DMS 273 (cell line): ENCODE results near the gene DENND5B.
"Not testable (repeated sequence)": the region's sequence is repeated elsewhere in the genome, so short reads cannot be mapped to it uniquely, and the experiment has no call there.

ENCODE experiments used
- DNase-seq: peaks from one replicate; lab custom pipeline; 2025; ENCODE audit not compliant: unreplicated experiment; lab: John Stamatoyannopoulos, UW

The DENND5B gene

GRCh38 chr12:31508436-31509150 lies 82.3 kb downstream of the DENND5B start:
- no peak for DNase-seq

GRCh38 chr12:31507966-31508365 lies 83.0 kb downstream of the DENND5B start:
- no peak for DNase-seq

DNA sequence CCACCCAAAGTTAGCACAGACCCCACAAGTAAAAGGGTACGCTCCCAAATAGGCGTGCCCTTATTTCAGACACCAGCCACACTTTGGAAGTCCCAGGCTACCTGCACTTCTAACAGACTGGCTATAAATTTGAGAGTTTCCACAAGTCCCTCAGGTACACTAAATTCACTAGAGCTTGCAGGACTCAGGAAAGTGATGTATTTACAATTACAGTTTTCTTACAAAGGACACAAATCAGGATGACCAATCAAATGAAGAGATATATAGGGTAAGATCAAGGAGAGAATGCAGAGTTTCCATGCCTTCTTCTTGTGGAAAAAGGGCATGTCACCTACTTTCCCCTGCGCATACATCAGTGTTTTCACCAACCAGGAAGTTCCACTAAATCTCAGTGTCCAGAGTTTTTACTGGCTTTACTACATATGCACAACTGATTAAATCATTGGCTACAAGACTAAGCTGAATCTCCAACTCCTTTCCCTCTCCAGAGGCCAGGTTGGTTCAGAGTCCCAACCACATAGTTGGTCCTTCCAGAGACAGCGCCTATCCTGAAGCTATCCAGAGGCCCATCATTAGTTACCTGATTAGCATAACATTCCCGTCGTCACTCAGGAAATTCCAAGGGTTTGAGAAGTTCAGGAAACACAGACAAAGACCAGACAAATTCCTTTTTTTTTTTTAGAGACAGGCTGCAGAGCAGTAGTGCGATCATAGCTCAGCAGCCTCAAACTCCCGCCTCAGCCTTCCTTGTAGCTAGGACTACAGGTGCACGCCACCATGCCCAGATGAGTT lies 84.2 kb downstream of the DENND5B start:
- no peak for DNase-seq

GRCh38 chr12:31504625-31505222 lies 86.2 kb downstream of the DENND5B start:
- no peak for DNase-seq

- DNase-seq: not testable (repeated sequence)
Measured at GRCh38 chr12:31501014-31501413, 89.9 kb downstream of the DENND5B start.

DNA sequence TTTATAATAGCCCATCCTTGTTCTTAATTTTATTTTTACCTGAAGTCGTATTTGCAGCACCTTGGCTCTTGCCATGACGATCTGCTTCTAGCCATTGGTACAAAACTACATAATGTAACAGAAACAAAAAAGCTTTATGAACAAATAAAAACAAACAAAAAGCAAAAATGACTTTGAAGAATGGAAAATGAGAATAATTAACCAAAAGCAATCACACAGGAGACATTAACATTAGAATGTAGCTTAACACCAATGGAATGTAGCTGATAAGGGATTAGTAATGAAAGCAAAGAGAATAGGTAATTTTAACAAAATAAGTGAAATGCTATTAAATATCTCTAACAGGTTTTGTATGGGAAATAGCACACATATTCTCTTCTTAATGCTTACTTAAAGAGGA lies 91.4 kb downstream of the DENND5B start:
- DNase-seq: no peak

- no peak for DNase-seq
Measured at GRCh38 chr12:31498424-31498823, 92.5 kb downstream of the DENND5B start.

- DNase-seq: no peak
Measured at GRCh38 chr12:31496257-31496656, 94.7 kb downstream of the DENND5B start.

- DNase-seq: no peak
Measured at GRCh38 chr12:31494455-31494854, 96.5 kb downstream of the DENND5B start.

- no peak for DNase-seq
Measured at GRCh38 chr12:31492599-31493196, 98.2 kb downstream of the DENND5B start.

- DNase-seq: peak; percentile 6
Measured at GRCh38 chr12:31491841-31492598, 98.9 kb downstream of the DENND5B start.

DNA sequence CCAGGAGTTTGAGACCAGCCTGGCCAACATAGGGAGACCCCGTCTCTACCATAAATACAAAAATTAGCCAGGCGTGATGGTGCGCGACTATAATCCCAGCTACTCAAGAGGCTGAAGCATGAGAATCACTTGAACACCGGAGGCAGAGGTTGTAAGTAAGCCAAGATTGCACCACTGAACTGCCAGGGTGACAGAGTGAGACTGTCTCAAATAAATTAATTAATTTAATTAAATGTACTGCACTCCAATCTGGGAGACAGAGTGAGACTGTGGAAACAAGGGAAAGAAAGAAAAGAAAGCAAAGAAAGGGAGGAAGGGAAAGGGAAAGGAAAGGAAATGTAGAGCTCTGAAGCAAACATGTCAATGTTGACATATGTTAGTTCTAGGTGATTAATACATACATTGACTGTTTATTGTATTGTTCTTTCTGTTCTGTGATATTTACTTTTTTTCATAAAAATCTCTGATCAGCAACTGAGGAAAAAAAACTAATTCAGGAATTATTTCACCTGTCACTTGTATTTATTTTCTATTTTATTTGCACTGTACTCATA lies 99.6 kb downstream of the DENND5B start:
- DNase-seq: no peak

DNA sequence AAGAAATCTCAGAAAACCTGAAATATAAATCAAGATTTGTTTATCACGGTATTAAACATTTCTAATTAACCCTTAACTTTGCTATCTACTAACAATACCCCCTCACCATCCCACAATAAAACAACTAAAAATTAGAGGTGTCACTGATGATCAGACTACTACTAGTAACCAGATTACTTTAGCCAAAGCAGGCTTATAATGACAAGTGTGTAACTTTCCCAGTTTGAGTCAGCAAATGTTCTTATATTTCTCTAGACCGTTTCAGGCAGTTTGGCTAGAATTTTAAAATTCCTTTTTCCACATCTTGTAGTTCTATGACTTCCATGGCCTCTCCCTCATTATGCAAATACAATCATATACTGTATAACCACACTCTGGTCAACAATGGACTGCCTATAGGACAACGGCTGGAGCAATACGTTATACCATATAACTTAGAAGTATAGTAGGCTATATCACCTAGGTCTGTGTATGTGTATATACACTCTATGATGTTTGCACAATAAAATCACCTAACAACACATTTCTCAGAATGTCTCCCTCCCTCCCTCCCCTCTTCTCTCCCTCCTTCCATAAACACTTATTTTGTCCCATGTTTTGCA lies 102.1 kb downstream of the DENND5B start:
- no peak for DNase-seq

DNA sequence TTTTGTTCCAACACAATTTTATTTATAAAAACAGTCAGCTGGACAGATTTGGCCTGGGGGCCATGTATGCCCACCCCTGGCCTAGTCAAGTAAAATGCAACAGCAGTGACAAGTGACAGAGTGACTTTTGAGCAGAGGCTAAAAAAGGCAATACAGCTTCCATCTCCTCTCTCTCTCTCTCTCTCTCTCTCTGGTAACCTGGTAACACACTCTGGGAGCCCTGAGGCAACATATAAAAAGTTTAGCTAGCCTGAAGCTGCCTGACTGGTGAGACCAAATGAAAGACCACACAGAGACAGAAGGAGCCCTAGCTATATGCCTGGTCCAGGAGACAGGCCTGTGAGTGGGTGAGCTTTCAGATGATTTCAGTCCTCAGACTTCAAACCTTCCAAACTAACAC lies 105.4 kb downstream of the DENND5B start:
- no peak for DNase-seq

GRCh38 chr12:31482816-31483215 lies 108.1 kb downstream of the DENND5B start:
- DNase-seq: no peak

DNA sequence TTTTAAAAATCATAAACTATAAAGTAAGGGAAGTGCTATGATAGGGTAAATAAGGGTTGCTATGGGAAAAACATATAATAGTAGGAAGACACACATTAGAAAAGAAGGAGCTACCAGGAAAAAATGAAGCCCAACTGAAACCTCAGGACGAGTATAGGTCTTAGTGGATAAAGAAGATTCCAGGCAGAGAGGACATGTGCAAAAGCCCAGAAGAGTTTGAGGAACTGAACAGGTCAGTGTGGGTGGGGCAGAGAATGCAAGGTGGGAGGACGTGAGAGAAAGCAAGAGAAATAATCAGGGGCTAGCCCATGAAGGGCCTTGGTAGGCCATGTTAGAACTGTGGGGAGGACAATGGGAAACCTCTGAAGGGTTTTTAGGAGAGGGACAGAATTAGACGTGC lies 109.5 kb downstream of the DENND5B start:
- DNase-seq: no peak

GRCh38 chr12:31479516-31480210 lies 111.3 kb downstream of the DENND5B start:
- DNase-seq: no peak

DNA sequence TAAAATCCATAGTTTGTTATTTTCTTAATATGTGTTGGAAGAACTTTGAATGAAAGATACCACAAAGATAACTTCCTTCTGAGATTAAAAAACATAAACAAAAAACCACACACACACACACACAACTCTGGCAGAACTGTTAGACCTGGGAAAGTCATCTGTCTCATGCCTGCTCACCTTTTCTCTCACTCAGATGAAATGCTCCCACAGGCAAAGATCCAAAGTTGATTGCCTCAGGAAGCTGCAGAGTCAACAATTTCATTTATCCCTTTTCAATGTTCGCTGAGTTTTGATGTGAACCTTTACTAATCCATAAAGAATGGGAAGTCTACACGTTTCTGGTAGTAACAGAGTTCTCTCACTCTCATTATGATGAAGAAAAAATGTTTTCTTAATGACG lies 112.0 kb downstream of the DENND5B start:
- DNase-seq: no peak

- no peak for DNase-seq
Measured at GRCh38 chr12:31478425-31478824, 112.5 kb downstream of the DENND5B start.

- DNase-seq: no peak
Measured at GRCh38 chr12:31477687-31478086, 113.2 kb downstream of the DENND5B start.
